GM19193 (cell line): ENCODE data around the gene SNTN.

Experiments
- POLR2A ChIP-seq: IDR thresholded peaks from 4 replicates; pipeline ENCODE4 v1.6.1; 2011; ENCODE audit not compliant: insufficient read depth, insufficient read length; ENCODE audit errors: extremely low read depth

Gene SNTN

GRCh38 chr3:63652066-63652725 is at the start of gene SNTN:
SNTN (plus strand) TSS chr3:63652675; CDS start chr3:63652688, 13 bp downstream.
- no peak for TF ChIP-seq POLR2A

GRCh38 chr3:63607716-63608115 is 44.8 kb upstream of the SNTN start:
- no peak for TF ChIP-seq POLR2A

- no peak for TF ChIP-seq POLR2A
Measured at GRCh38 chr3:63609408-63609807, 43.1 kb upstream of the SNTN start.

GRCh38 chr3:63609834-63610233 is 42.6 kb upstream of the SNTN start:
- no peak for TF ChIP-seq POLR2A

- TF ChIP-seq POLR2A: no peak
Measured at GRCh38 chr3:63611382-63611781, 41.1 kb upstream of the SNTN start.

GRCh38 chr3:63613561-63613960 is 38.9 kb upstream of the SNTN start:
- TF ChIP-seq POLR2A: no peak

GRCh38 chr3:63617391-63617790 is 35.1 kb upstream of the SNTN start:
- no peak for TF ChIP-seq POLR2A

- TF ChIP-seq POLR2A: no peak
Measured at GRCh38 chr3:63624941-63625560, 27.4 kb upstream of the SNTN start.

GRCh38 chr3:63631670-63632069 is 20.8 kb upstream of the SNTN start:
- no peak for TF ChIP-seq POLR2A

- no peak for TF ChIP-seq POLR2A
Measured at GRCh38 chr3:63635186-63635585, 17.3 kb upstream of the SNTN start.

- no peak for TF ChIP-seq POLR2A
Measured at GRCh38 chr3:63639806-63640205, 12.7 kb upstream of the SNTN start.

- no peak for TF ChIP-seq POLR2A
Measured at GRCh38 chr3:63642488-63642887, 10.0 kb upstream of the SNTN start.

- no peak for TF ChIP-seq POLR2A
Measured at GRCh38 chr3:63644212-63644797, 8.2 kb upstream of the SNTN start.

GRCh38 chr3:63654211-63654610 is 1.7 kb downstream of the SNTN start:
- no peak for TF ChIP-seq POLR2A

GRCh38 chr3:63654931-63655330 is 2.5 kb downstream of the SNTN start:
- no peak for TF ChIP-seq POLR2A

GRCh38 chr3:63655519-63655918 is 3.0 kb downstream of the SNTN start:
- no peak for TF ChIP-seq POLR2A
